ENCODE measurements around the gene CCDC9B. TPM values are rescaled to one million over a fixed set of nuclear protein-coding genes. Genes with fewer than 3 reads are reported as not detected.

Gene CCDC9B
- polyA plus RNA-seq, 2 donors: 21.1 to 58.1 TPM

GRCh38 chr15:40332113-40332781, 8.5 kb downstream of the CCDC9B start:
- no peaks in the 10 kb centered on the region for H3K9me3 ChIP-seq (ENCODE audit: control insufficient read depth in 2 of 2, insufficient read depth in 1 of 2, low read depth in 1 of 2, low read length in 1 of 2)
- no peak overlapping the region for H3K27ac ChIP-seq (ENCODE audit: low read depth in 2 of 2, low read length in 1 of 2)
- peaks cover 15 to 27% of the 10 kb centered on the region in 2 donors for H3K4me1 ChIP-seq (ENCODE audit: control insufficient read depth in 2 of 2, insufficient read depth in 2 of 2, low read length in 1 of 2)
- peaks cover 0 to 3% of the 10 kb centered on the region in 2 donors for H3K36me3 ChIP-seq (ENCODE audit: control insufficient read depth in 2 of 2, insufficient read depth in 2 of 2, low read length in 1 of 2)
- WGBS, 2 donors: 75 to 80% methylated on average over 8 of the region's 8 CpGs
- no peak overlapping the region for H3K4me3 ChIP-seq (ENCODE audit: low read depth in 1 of 2, low read length in 2 of 2)
- no peaks in the 10 kb centered on the region for H3K27me3 ChIP-seq (ENCODE audit: control insufficient read depth in 1 of 2, insufficient read depth in 2 of 2, low read length in 2 of 2)

GRCh38 chr15:40331637-40332036, 9.1 kb downstream of the CCDC9B start:
- Histone ChIP-seq H3K4me1 (ENCODE audit: control insufficient read depth in 2 of 2, insufficient read depth in 2 of 2, low read length in 1 of 2) (peaks cover 15 to 27% of the 10 kb centered on the region in 2 donors), H3K27me3 (ENCODE audit: control insufficient read depth in 1 of 2, insufficient read depth in 2 of 2, low read length in 2 of 2) (no peaks in the 10 kb centered on the region), H3K4me3 (ENCODE audit: low read depth in 1 of 2, low read length in 2 of 2) (no peak overlapping the region), H3K27ac (ENCODE audit: low read depth in 2 of 2, low read length in 1 of 2) (no peak overlapping the region), H3K36me3 (ENCODE audit: control insufficient read depth in 2 of 2, insufficient read depth in 2 of 2, low read length in 1 of 2) (no peaks in the 10 kb centered on the region), H3K9me3 (ENCODE audit: control insufficient read depth in 2 of 2, insufficient read depth in 1 of 2, low read depth in 1 of 2, low read length in 1 of 2) (no peaks in the 10 kb centered on the region)
- WGBS, 2 donors: 93 to 97% methylated on average over 7 of the region's 7 CpGs

- H3K36me3 ChIP-seq (ENCODE audit: control insufficient read depth in 2 of 2, insufficient read depth in 2 of 2, low read length in 1 of 2): no peaks in the 10 kb centered on the region
These were observed 9.7 kb downstream of the CCDC9B start for GRCh38 chr15:40331026-40331425.

GRCh38 chr15:40330368-40330836, 10.3 kb downstream of the CCDC9B start:
- Histone ChIP-seq H3K36me3 (ENCODE audit: control insufficient read depth in 2 of 2, insufficient read depth in 2 of 2, low read length in 1 of 2) (no peaks in the 10 kb centered on the region), H3K4me3 (ENCODE audit: low read depth in 1 of 2, low read length in 2 of 2) (no peak overlapping the region), H3K27ac (ENCODE audit: low read depth in 2 of 2, low read length in 1 of 2) (peak overlapping the region in 1 of 2 donors; percentile 51), H3K9me3 (ENCODE audit: control insufficient read depth in 2 of 2, insufficient read depth in 1 of 2, low read depth in 1 of 2, low read length in 1 of 2) (no peaks in the 10 kb centered on the region), H3K4me1 (ENCODE audit: control insufficient read depth in 2 of 2, insufficient read depth in 2 of 2, low read length in 1 of 2) (peaks cover 9 to 19% of the 10 kb centered on the region in 2 donors), H3K27me3 (ENCODE audit: control insufficient read depth in 1 of 2, insufficient read depth in 2 of 2, low read length in 2 of 2) (no peaks in the 10 kb centered on the region)
- 64 to 78% methylated on average over 5 of the region's 5 CpGs for WGBS, 2 donors

More at GRCh38 chr15:40331026-40331425, 9.7 kb downstream of the CCDC9B start:
- WGBS, 2 donors: 91 to 92% methylated on average over 7 of the region's 7 CpGs
- Histone ChIP-seq H3K27ac (ENCODE audit: low read depth in 2 of 2, low read length in 1 of 2) (peak overlapping the region in 1 of 2 donors; percentile 51), H3K9me3 (ENCODE audit: control insufficient read depth in 2 of 2, insufficient read depth in 1 of 2, low read depth in 1 of 2, low read length in 1 of 2) (no peaks in the 10 kb centered on the region), H3K27me3 (ENCODE audit: control insufficient read depth in 1 of 2, insufficient read depth in 2 of 2, low read length in 2 of 2) (no peaks in the 10 kb centered on the region), H3K4me3 (ENCODE audit: low read depth in 1 of 2, low read length in 2 of 2) (no peak overlapping the region), H3K4me1 (ENCODE audit: control insufficient read depth in 2 of 2, insufficient read depth in 2 of 2, low read length in 1 of 2) (peaks cover 10 to 23% of the 10 kb centered on the region in 2 donors)

GRCh38 chr15:40329804-40330203, 10.9 kb downstream of the CCDC9B start:
- Histone ChIP-seq H3K27me3 (ENCODE audit: control insufficient read depth in 1 of 2, insufficient read depth in 2 of 2, low read length in 2 of 2) (no peaks in the 10 kb centered on the region), H3K36me3 (ENCODE audit: control insufficient read depth in 2 of 2, insufficient read depth in 2 of 2, low read length in 1 of 2) (no peaks in the 10 kb centered on the region), H3K27ac (ENCODE audit: low read depth in 2 of 2, low read length in 1 of 2) (peak overlapping the region in 1 of 2 donors; percentile 51), H3K4me1 (ENCODE audit: control insufficient read depth in 2 of 2, insufficient read depth in 2 of 2, low read length in 1 of 2) (peaks cover 4 to 15% of the 10 kb centered on the region in 2 donors), H3K4me3 (ENCODE audit: low read depth in 1 of 2, low read length in 2 of 2) (no peak overlapping the region), H3K9me3 (ENCODE audit: control insufficient read depth in 2 of 2, insufficient read depth in 1 of 2, low read depth in 1 of 2, low read length in 1 of 2) (no peaks in the 10 kb centered on the region)
- WGBS, 2 donors: 81 to 83% methylated on average over 7 of the region's 7 CpGs

GRCh38 chr15:40328751-40329150, 12.0 kb downstream of the CCDC9B start:
- H3K27me3 ChIP-seq (ENCODE audit: control insufficient read depth in 1 of 2, insufficient read depth in 2 of 2, low read length in 2 of 2): no peaks in the 10 kb centered on the region
- H3K36me3 ChIP-seq (ENCODE audit: control insufficient read depth in 2 of 2, insufficient read depth in 2 of 2, low read length in 1 of 2): no peaks in the 10 kb centered on the region
- no peak overlapping the region for H3K4me3 ChIP-seq (ENCODE audit: low read depth in 1 of 2, low read length in 2 of 2)
- WGBS, 2 donors: 77 to 84% methylated on average over 5 of the region's 5 CpGs
- H3K27ac ChIP-seq (ENCODE audit: low read depth in 2 of 2, low read length in 1 of 2): no peak overlapping the region
- H3K4me1 ChIP-seq (ENCODE audit: control insufficient read depth in 2 of 2, insufficient read depth in 2 of 2, low read length in 1 of 2): peaks cover 4% of the 10 kb centered on the region in 2 donors
- no peaks in the 10 kb centered on the region for H3K9me3 ChIP-seq (ENCODE audit: control insufficient read depth in 2 of 2, insufficient read depth in 1 of 2, low read depth in 1 of 2, low read length in 1 of 2)

GRCh38 chr15:40328176-40328575, 12.6 kb downstream of the CCDC9B start:
- Histone ChIP-seq H3K4me3 (ENCODE audit: low read depth in 1 of 2, low read length in 2 of 2) (no peak overlapping the region), H3K9me3 (ENCODE audit: control insufficient read depth in 2 of 2, insufficient read depth in 1 of 2, low read depth in 1 of 2, low read length in 1 of 2) (no peaks in the 10 kb centered on the region), H3K4me1 (ENCODE audit: control insufficient read depth in 2 of 2, insufficient read depth in 2 of 2, low read length in 1 of 2) (peaks cover 1 to 4% of the 10 kb centered on the region in 2 donors), H3K36me3 (ENCODE audit: control insufficient read depth in 2 of 2, insufficient read depth in 2 of 2, low read length in 1 of 2) (no peaks in the 10 kb centered on the region), H3K27ac (ENCODE audit: low read depth in 2 of 2, low read length in 1 of 2) (no peak overlapping the region), H3K27me3 (ENCODE audit: control insufficient read depth in 1 of 2, insufficient read depth in 2 of 2, low read length in 2 of 2) (no peaks in the 10 kb centered on the region)
- WGBS, 2 donors: 57 to 60% methylated on average over 3 of the region's 3 CpGs

GRCh38 chr15:40327457-40327856, 13.3 kb downstream of the CCDC9B start:
- Histone ChIP-seq H3K27me3 (ENCODE audit: control insufficient read depth in 1 of 2, insufficient read depth in 2 of 2, low read length in 2 of 2) (no peaks in the 10 kb centered on the region), H3K4me1 (ENCODE audit: control insufficient read depth in 2 of 2, insufficient read depth in 2 of 2, low read length in 1 of 2) (peaks cover 4 to 5% of the 10 kb centered on the region in 2 donors), H3K9me3 (ENCODE audit: control insufficient read depth in 2 of 2, insufficient read depth in 1 of 2, low read depth in 1 of 2, low read length in 1 of 2) (no peaks in the 10 kb centered on the region), H3K4me3 (ENCODE audit: low read depth in 1 of 2, low read length in 2 of 2) (no peak overlapping the region), H3K27ac (ENCODE audit: low read depth in 2 of 2, low read length in 1 of 2) (peak overlapping the region in 1 of 2 donors; percentile 35), H3K36me3 (ENCODE audit: control insufficient read depth in 2 of 2, insufficient read depth in 2 of 2, low read length in 1 of 2) (no peaks in the 10 kb centered on the region)
- WGBS, 2 donors: 73 to 77% methylated on average over 6 of the region's 6 CpGs

- no peaks in the 10 kb centered on the region for H3K36me3 ChIP-seq (ENCODE audit: control insufficient read depth in 2 of 2, insufficient read depth in 2 of 2, low read length in 1 of 2)
- H3K4me3 ChIP-seq (ENCODE audit: low read depth in 1 of 2, low read length in 2 of 2): peak overlapping the region in 1 of 2 donors; percentile 69
- H3K27ac ChIP-seq (ENCODE audit: low read depth in 2 of 2, low read length in 1 of 2): no peak overlapping the region
- no peaks in the 10 kb centered on the region for H3K27me3 ChIP-seq (ENCODE audit: control insufficient read depth in 1 of 2, insufficient read depth in 2 of 2, low read length in 2 of 2)
- H3K9me3 ChIP-seq (ENCODE audit: control insufficient read depth in 2 of 2, insufficient read depth in 1 of 2, low read depth in 1 of 2, low read length in 1 of 2): no peaks in the 10 kb centered on the region
- WGBS, 2 donors: 95 to 96% methylated on average over 2 of the region's 2 CpGs
- peaks cover 4 to 5% of the 10 kb centered on the region in 2 donors for H3K4me1 ChIP-seq (ENCODE audit: control insufficient read depth in 2 of 2, insufficient read depth in 2 of 2, low read length in 1 of 2)
These were observed 15.0 kb downstream of the CCDC9B start for GRCh38 chr15:40325700-40326099.

GRCh38 chr15:40325188-40325587, 15.6 kb downstream of the CCDC9B start:
- Histone ChIP-seq H3K4me1 (ENCODE audit: control insufficient read depth in 2 of 2, insufficient read depth in 2 of 2, low read length in 1 of 2) (peaks cover 4 to 5% of the 10 kb centered on the region in 2 donors), H3K27ac (ENCODE audit: low read depth in 2 of 2, low read length in 1 of 2) (no peak overlapping the region), H3K36me3 (ENCODE audit: control insufficient read depth in 2 of 2, insufficient read depth in 2 of 2, low read length in 1 of 2) (no peaks in the 10 kb centered on the region), H3K4me3 (ENCODE audit: low read depth in 1 of 2, low read length in 2 of 2) (peak overlapping the region in 1 of 2 donors; percentile 69), H3K27me3 (ENCODE audit: control insufficient read depth in 1 of 2, insufficient read depth in 2 of 2, low read length in 2 of 2) (no peaks in the 10 kb centered on the region), H3K9me3 (ENCODE audit: control insufficient read depth in 2 of 2, insufficient read depth in 1 of 2, low read depth in 1 of 2, low read length in 1 of 2) (no peaks in the 10 kb centered on the region)
- 60 to 74% methylated on average over 2 of the region's 2 CpGs for WGBS, 2 donors
